ENCODE data around the gene FGFR3. TPM values are rescaled to one million over a fixed set of nuclear protein-coding genes. Genes with fewer than 3 reads are reported as not detected.

Gene FGFR3
- total RNA-seq, 1 donor from 2014 or later = 0.79 TPM

Other genes starting within 250 kb of the FGFR3 start
- gene FAM53A, start 109.0 kb upstream of the FGFR3 start, total RNA-seq = 2.0 and 2.6 TPM in 2 replicates
- 83.0 and 86.7 TPM in 2 replicates for gene SLBP, start 81.0 kb upstream of the FGFR3 start, total RNA-seq
- 20.1 and 32.4 TPM in 2 replicates for gene TMEM129, start 72.0 kb upstream of the FGFR3 start, total RNA-seq
- gene TACC3, start 71.8 kb upstream of the FGFR3 start, total RNA-seq = 18.1 and 34.7 TPM in 2 replicates
- gene LETM1, start 62.9 kb downstream of the FGFR3 start, total RNA-seq = 117 and 140 TPM in 2 replicates
- 65.1 and 109 TPM in 2 replicates for gene NSD2, start 78.1 kb downstream of the FGFR3 start, total RNA-seq
- 14.2 and 15.4 TPM in 2 replicates for gene NELFA, start 215.7 kb downstream of the FGFR3 start, total RNA-seq

Data from pulmonary artery endothelial cell (primary cell).